ENCODE data around the gene EPB41L3.

Gene EPB41L3

GRCh38 chr18:5455674-5456073 is 88.1 kb downstream of the EPB41L3 start (continued):
- TF ChIP-seq ZNF398 (tag by site-specific recombination; IDR thresholded peaks at IDR 0.05) (no peak), REPIN1 (tag by site-specific recombination; IDR thresholded peaks at IDR 0.05; ENCODE audit: low read depth) (no peak), GLIS2 (tag by site-specific recombination; IDR thresholded peaks at IDR 0.05) (no peak), ZNF785 (tag by site-specific recombination; IDR thresholded peaks at IDR 0.05) (no peak), HOXD13 (CRISPR knock-in tag; IDR thresholded peaks at IDR 0.05; ENCODE audit: borderline replicate concordance) (no peak)
- TF ChIP-seq, protein P1, sequence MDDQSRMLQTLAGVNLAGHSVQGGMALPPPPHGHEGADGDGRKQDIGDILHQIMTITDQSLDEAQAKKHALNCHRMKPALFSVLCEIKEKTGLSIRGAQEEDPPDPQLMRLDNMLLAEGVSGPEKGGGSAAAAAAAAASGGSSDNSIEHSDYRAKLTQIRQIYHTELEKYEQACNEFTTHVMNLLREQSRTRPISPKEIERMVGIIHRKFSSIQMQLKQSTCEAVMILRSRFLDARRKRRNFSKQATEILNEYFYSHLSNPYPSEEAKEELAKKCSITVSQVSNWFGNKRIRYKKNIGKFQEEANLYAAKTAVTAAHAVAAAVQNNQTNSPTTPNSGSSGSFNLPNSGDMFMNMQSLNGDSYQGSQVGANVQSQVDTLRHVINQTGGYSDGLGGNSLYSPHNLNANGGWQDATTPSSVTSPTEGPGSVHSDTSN (CRISPR knock-in tag; IDR thresholded peaks at IDR 0.05) = no peak

- TF ChIP-seq ZNF785 (tag by site-specific recombination; IDR thresholded peaks at IDR 0.05) = no peak
- no peak for TF ChIP-seq ZBTB17 (tag by site-specific recombination; IDR thresholded peaks at IDR 0.05)
- no peak for TF ChIP-seq ZNF404 (tag by site-specific recombination; IDR thresholded peaks at IDR 0.05)
- TF ChIP-seq, protein P2, sequence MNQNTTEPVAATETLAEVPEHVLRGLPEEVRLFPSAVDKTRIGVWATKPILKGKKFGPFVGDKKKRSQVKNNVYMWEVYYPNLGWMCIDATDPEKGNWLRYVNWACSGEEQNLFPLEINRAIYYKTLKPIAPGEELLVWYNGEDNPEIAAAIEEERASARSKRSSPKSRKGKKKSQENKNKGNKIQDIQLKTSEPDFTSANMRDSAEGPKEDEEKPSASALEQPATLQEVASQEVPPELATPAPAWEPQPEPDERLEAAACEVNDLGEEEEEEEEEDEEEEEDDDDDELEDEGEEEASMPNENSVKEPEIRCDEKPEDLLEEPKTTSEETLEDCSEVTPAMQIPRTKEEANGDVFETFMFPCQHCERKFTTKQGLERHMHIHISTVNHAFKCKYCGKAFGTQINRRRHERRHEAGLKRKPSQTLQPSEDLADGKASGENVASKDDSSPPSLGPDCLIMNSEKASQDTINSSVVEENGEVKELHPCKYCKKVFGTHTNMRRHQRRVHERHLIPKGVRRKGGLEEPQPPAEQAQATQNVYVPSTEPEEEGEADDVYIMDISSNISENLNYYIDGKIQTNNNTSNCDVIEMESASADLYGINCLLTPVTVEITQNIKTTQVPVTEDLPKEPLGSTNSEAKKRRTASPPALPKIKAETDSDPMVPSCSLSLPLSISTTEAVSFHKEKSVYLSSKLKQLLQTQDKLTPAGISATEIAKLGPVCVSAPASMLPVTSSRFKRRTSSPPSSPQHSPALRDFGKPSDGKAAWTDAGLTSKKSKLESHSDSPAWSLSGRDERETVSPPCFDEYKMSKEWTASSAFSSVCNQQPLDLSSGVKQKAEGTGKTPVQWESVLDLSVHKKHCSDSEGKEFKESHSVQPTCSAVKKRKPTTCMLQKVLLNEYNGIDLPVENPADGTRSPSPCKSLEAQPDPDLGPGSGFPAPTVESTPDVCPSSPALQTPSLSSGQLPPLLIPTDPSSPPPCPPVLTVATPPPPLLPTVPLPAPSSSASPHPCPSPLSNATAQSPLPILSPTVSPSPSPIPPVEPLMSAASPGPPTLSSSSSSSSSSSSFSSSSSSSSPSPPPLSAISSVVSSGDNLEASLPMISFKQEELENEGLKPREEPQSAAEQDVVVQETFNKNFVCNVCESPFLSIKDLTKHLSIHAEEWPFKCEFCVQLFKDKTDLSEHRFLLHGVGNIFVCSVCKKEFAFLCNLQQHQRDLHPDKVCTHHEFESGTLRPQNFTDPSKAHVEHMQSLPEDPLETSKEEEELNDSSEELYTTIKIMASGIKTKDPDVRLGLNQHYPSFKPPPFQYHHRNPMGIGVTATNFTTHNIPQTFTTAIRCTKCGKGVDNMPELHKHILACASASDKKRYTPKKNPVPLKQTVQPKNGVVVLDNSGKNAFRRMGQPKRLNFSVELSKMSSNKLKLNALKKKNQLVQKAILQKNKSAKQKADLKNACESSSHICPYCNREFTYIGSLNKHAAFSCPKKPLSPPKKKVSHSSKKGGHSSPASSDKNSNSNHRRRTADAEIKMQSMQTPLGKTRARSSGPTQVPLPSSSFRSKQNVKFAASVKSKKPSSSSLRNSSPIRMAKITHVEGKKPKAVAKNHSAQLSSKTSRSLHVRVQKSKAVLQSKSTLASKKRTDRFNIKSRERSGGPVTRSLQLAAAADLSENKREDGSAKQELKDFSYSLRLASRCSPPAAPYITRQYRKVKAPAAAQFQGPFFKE (tag by site-specific recombination; IDR thresholded peaks at IDR 0.05; ENCODE audit: borderline replicate concordance) = no peak
- no peak for TF ChIP-seq ZNF707 (tag by site-specific recombination; IDR thresholded peaks at IDR 0.05)
- TF ChIP-seq ZNF514 (tag by site-specific recombination; IDR thresholded peaks at IDR 0.05) = no peak
- TF ChIP-seq ZNF138 (tag by site-specific recombination; IDR thresholded peaks at IDR 0.05; ENCODE audit: borderline replicate concordance) = no peak
- TF ChIP-seq TSHZ1 (tag by site-specific recombination; IDR thresholded peaks at IDR 0.05; ENCODE audit: borderline replicate concordance) = no peak
- no peak for TF ChIP-seq ZNF561 (tag by site-specific recombination; IDR thresholded peaks at IDR 0.05; ENCODE audit: borderline replicate concordance)
- no peak for TF ChIP-seq ZXDB (tag by site-specific recombination; IDR thresholded peaks at IDR 0.05)
- no peak for TF ChIP-seq ZNF830 (tag by site-specific recombination; IDR thresholded peaks at IDR 0.05; ENCODE audit: low read depth)
- no peak for TF ChIP-seq ZNF501 (tag by site-specific recombination; IDR thresholded peaks at IDR 0.05)
- no peak for TF ChIP-seq AEBP2 (tag by site-specific recombination; IDR thresholded peaks at IDR 0.05; ENCODE audit: borderline replicate concordance)
- TF ChIP-seq, protein P1 (CRISPR knock-in tag; IDR thresholded peaks at IDR 0.05) = no peak
- peaks cover 10% of the 10 kb centered on the region for H3K4me1 ChIP-seq (ENCODE audit: control insufficient read depth, insufficient read depth, low read length)
- H3K9me3 ChIP-seq (ENCODE audit: control insufficient read depth, insufficient read depth, low read depth, low read length) = no peaks in the 10 kb centered on the region
- no peak overlapping the region for H3K27ac ChIP-seq (ENCODE audit: extremely low read depth, low read depth, low read length)
- ChIA-PET POLR2A (no interaction called here), CTCF (interaction anchor here (0.6 to 0.7 kb wide), 2 partner anchors 19 to 1435 kb away, joined by 3 to 4 read pairs; no protein-coding TSS in a partner anchor)
- H3K36me3 ChIP-seq (ENCODE audit: control insufficient read depth in 2 of 2, insufficient read depth in 1 of 2, low read length in 2 of 2) = no peaks in the 10 kb centered on the region
- H3K4me3 ChIP-seq (ENCODE audit: low read depth, low read length) = no peak overlapping the region
Measured at GRCh38 chr18:5452943-5453443, 90.8 kb downstream of the EPB41L3 start.
